Transverse colon (tissue), 4 donors: ENCODE data around the gene RPL13A. TPM values are rescaled to one million over a fixed set of nuclear protein-coding genes. Genes with fewer than 3 reads are reported as not detected.

Source experiments
- DNase-seq: peaks from one replicate; pipeline ENCODE4 v3.0.0-alpha.2; 2019
- H3K27ac ChIP-seq, 4 donors: fragments of 200-600 bp; sonication (generic); 2 replicates each; pipeline ENCODE4 v1.5.1; 2016 to 2018; ENCODE audit warnings: inconsistent platforms in 4 of 4
- H3K27me3 ChIP-seq: fragments of 200-600 bp; sonication (generic); 2 replicates; pipeline ENCODE4 v1.5.1; 2017; ENCODE audit warnings: inconsistent platforms
- H3K36me3 ChIP-seq, 4 donors: fragments of 200-600 bp; sonication (generic); 2 replicates each; pipeline ENCODE4 v1.5.1; 2017 to 2019; ENCODE audit warnings: inconsistent platforms in 4 of 4
- H3K4me1 ChIP-seq, 4 donors: fragments of 200-600 bp; sonication (generic); 2 replicates each; pipeline ENCODE4 v1.5.1; 2017 to 2020; ENCODE audit warnings: inconsistent platforms in 4 of 4
- H3K4me3 ChIP-seq, 4 donors: fragments of 200-600 bp; sonication (generic); 1 replicate in 1 of 4; 2 replicates in 3 of 4; pipeline versions ENCODE4 v1.5.1 to v1.6.1; 2017 to 2019; ENCODE audit warnings: inconsistent platforms in 4 of 4
- H3K9me3 ChIP-seq, 2 donors: fragments of 200-600 bp; sonication (generic); 2 replicates each; pipeline ENCODE4 v1.5.1; 2017 to 2019; ENCODE audit warnings: inconsistent platforms in 2 of 2
- EP300 ChIP-seq: sonication (generic); formaldehyde crosslinking; IDR thresholded peaks from one replicate; pipeline ENCODE4 v1.6.1; 2017; ENCODE audit warnings: antibody characterized with exemption, low read depth
- POLR2A ChIP-seq: fragments of 450-650 bp; IDR thresholded peaks from one replicate; pipeline ENCODE4 v1.6.1; 2016; ENCODE audit warnings: antibody characterized with exemption, mild to moderate bottlenecking, moderate library complexity
- POLR2AphosphoS5 ChIP-seq, 3 donors: sonication (generic); formaldehyde crosslinking; IDR thresholded peaks; one replicate each; pipeline ENCODE4 v1.6.1; 2016; ENCODE audit warnings: antibody characterized with exemption in 3 of 3
- WGBS, 2 donors: methylation state at CpG; one replicate each; pipeline ENCODE4 v1.1.5; 2018; ENCODE audit warnings: low coverage in 1 of 2; 5-methylcytosine and 5-hydroxymethylcytosine counted together
- in situ Hi-C, 4 donors: fragments of 200-750 bp; cut with MboI; loops; one replicate each; pipeline versions ENCODE4 v1.15.0 to v1.15.1; 2017; ENCODE audit warnings: low sequenced_read_pairs in 3 of 4, low pct_ligation_motif_present in 1 of 4, low pct_unique_long_range_greater_than_20kb in 1 of 4
- intact Hi-C: fragments of 100-400 bp; cut with DNase I; formaldehyde crosslinking; loops from one replicate; pipeline ENCODE4 v1.15.1; 2023; ENCODE audit warnings: low total_unique reads
- total RNA-seq, 4 donors: library from RNA; depleted of rRNA; stranded (reverse); fragments of >200 nt; gene quantifications; one replicate each; pipeline ENCODE4 v1.1.0, GENCODE V29; 2016
- TF ChIP-seq, protein P1 (sequence below), 5 experiments: fragments of 200-600 bp in 3 of 5; fragments of 450-650 bp in 2 of 5; sonication (generic) in 3 of 5; IDR thresholded peaks; 1 replicate in 2 of 5; 2 replicates in 3 of 5; pipeline ENCODE4 v1.5.1; 2016 to 2017; ENCODE audit warnings: antibody characterized with exemption in 5 of 5, inconsistent platforms in 3 of 5, mild to moderate bottlenecking in 2 of 5, moderate library complexity in 1 of 5

RPL13A gene
- total RNA-seq, 4 donors from 2014 or later, result 1,219 to 2,956 (median 2,884) TPM

DNA sequence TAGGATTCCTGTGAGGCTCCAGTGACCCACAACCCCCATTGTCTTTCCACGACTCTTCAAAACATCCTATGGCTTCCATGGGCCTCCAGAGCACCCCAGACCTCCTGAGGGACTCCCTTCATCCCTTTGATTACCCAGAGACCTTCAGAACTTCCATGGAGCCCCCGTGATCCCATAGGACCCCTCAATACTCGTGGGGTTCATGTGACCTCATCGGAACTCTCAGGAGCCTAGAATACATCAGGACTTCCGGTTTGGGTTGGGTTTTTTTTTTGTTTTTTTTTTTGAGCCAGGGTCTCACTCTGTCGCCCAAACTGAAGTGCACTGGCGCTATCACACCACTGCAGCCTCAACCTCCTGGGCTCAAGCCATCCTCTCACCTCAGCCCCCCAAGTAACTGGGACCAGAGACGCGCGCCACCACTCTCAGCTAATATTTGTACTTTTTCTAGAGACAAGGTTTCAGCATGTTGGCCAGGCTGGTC, 33.6 kb upstream of the RPL13A start:
- in situ Hi-C loops (no loop called here), intact Hi-C loops (no loop called here)
- DNase-seq, result no peak
- WGBS, 2 donors, result 40% methylated on average over 10 of the region's 10 CpGs; no CpG with 5 or more reads in 1 of the 2 donors
- H3K27ac ChIP-seq, result peak overlapping the region; percentile 95 to 100 (median 96)
- H3K4me1 ChIP-seq, result peaks cover 10 to 54% (median 16%) of the 10 kb centered on the region in 4 donors
- H3K36me3 ChIP-seq, result peaks cover 0 to 8% (median 2%) of the 10 kb centered on the region in 4 donors
- peak overlapping the region; percentile 51 to 68 (median 54) for H3K4me3 ChIP-seq
- H3K27me3 ChIP-seq, result no peaks in the 10 kb centered on the region
- H3K9me3 ChIP-seq, result no peaks in the 10 kb centered on the region
- TF ChIP-seq, protein P1, sequence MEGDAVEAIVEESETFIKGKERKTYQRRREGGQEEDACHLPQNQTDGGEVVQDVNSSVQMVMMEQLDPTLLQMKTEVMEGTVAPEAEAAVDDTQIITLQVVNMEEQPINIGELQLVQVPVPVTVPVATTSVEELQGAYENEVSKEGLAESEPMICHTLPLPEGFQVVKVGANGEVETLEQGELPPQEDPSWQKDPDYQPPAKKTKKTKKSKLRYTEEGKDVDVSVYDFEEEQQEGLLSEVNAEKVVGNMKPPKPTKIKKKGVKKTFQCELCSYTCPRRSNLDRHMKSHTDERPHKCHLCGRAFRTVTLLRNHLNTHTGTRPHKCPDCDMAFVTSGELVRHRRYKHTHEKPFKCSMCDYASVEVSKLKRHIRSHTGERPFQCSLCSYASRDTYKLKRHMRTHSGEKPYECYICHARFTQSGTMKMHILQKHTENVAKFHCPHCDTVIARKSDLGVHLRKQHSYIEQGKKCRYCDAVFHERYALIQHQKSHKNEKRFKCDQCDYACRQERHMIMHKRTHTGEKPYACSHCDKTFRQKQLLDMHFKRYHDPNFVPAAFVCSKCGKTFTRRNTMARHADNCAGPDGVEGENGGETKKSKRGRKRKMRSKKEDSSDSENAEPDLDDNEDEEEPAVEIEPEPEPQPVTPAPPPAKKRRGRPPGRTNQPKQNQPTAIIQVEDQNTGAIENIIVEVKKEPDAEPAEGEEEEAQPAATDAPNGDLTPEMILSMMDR (IDR thresholded peaks at IDR 0.05), result no peak
- TF ChIP-seq POLR2A (no peak), POLR2AphosphoS5 (IDR thresholded peaks at IDR 0.05) (no peak), EP300 (no peak)

DNA sequence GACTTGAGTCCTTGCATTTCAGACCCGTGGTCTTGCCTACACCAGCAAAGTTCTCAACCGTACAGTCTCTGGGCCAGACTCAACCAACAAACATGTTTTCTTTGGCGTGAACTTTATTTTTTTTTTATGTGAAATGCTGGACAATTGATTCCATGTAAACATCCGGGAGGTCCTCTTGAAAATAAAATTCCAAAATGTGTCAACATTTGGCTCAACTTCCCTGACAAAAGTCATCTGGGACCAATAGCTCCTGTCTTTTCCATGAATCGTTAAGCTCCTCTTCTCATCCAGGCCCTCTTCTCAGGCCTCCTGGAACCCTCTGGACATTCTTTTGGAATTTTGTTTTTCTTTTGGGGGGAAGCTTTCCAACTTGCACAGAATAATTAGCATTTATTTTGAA, 31.6 kb upstream of the RPL13A start:
- intact Hi-C loops (no loop called here), in situ Hi-C loops (no loop called here)
- Histone ChIP-seq H3K4me1 (peaks cover 4 to 47% (median 10%) of the 10 kb centered on the region in 4 donors), H3K9me3 (no peaks in the 10 kb centered on the region), H3K4me3 (no peak overlapping the region), H3K27ac (peak overlapping the region; percentile 58 to 100 (median 64)), H3K27me3 (no peaks in the 10 kb centered on the region), H3K36me3 (peaks cover 0 to 5% (median 0%) of the 10 kb centered on the region in 4 donors)
- TF ChIP-seq POLR2AphosphoS5 (IDR thresholded peaks at IDR 0.05), result peak in 1 of 3 donors; percentile 64
- TF ChIP-seq, protein P1 (IDR thresholded peaks at IDR 0.05), result no peak
- WGBS, 2 donors, result 63 to 77% methylated on average over 5 of the region's 5 CpGs
- DNase-seq, result no peak

DNA sequence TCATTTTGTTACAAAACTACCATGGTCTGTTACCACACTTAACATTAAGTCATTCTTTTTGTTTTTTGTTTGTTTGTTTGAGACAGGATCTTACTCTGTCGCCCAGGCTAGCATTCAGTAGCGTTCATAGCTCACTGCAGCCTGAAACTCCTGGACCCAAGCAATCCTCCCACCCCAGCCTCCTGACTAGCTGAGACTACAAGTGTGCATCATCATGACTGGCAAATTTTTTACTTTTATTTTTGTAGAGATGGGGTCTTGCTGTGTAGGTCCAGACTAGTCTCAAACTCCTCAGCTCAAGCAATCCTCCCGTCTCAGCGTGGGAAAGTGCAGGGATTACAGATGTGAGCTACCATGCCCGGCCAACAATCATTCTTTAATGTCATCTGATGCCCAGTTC, 31.1 kb upstream of the RPL13A start:
- TF ChIP-seq, protein P1 (IDR thresholded peaks at IDR 0.05), result no peak
- TF ChIP-seq POLR2A (no peak), POLR2AphosphoS5 (IDR thresholded peaks at IDR 0.05) (no peak), EP300 (no peak)
- in situ Hi-C loops (no loop called here), intact Hi-C loops (no loop called here)
- WGBS, 2 donors, result 88 to 94% methylated on average over 5 of the region's 5 CpGs
- peaks cover 0 to 5% (median 0%) of the 10 kb centered on the region in 4 donors for H3K36me3 ChIP-seq
- no peaks in the 10 kb centered on the region for H3K9me3 ChIP-seq
- H3K27me3 ChIP-seq, result no peaks in the 10 kb centered on the region
- DNase-seq, result no peak
- H3K27ac ChIP-seq, result peak overlapping the region; percentile 58 to 79 (median 64)
- peaks cover 4 to 46% (median 8%) of the 10 kb centered on the region in 4 donors for H3K4me1 ChIP-seq
- no peak overlapping the region for H3K4me3 ChIP-seq

DNA sequence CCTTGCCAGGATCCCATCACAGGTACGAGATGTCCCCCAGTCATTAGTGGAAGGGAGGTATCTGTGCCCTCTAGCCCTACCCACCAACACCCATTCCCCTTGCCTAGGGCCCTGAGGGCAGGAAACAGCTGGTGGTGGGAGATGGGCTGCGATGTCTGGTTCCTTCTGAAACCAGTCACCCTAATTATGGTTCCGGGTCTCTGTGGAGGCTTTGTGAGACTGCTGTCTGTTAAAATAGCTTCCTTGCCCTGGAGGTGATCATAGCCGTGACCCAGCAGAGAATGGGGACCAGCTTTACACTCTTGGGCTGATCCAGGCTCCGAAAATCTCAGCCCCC, 28.9 kb upstream of the RPL13A start:
- TF ChIP-seq POLR2AphosphoS5 (IDR thresholded peaks at IDR 0.05), result no peak
- TF ChIP-seq POLR2A, result no peak
- TF ChIP-seq EP300, result no peak
- TF ChIP-seq, protein P1 (IDR thresholded peaks at IDR 0.05), result no peak

More for the DNA sequence above, 28.9 kb upstream of the RPL13A start:
- Histone ChIP-seq H3K36me3 (peaks cover 0 to 5% (median 0%) of the 10 kb centered on the region in 4 donors), H3K27me3 (no peaks in the 10 kb centered on the region), H3K4me1 (peaks cover 4 to 36% (median 8%) of the 10 kb centered on the region in 4 donors), H3K27ac (peak overlapping the region; percentile 45 to 79 (median 64)), H3K4me3 (no peak overlapping the region), H3K9me3 (no peaks in the 10 kb centered on the region)
- intact Hi-C loops, result no loop called here
- 82% methylated on average over 5 of the region's 5 CpGs; no CpG with 5 or more reads in 1 of the 2 donors for WGBS, 2 donors
- DNase-seq, result no peak
- in situ Hi-C loops, result no loop called here
